Mesodermal cell (in vitro differentiated cells): ENCODE measurements around the gene GSTM2. TPM values are rescaled to one million over a fixed set of nuclear protein-coding genes. Genes with fewer than 3 reads are reported as not detected.

Experiments used
- H3K27ac ChIP-seq: 2 replicates; pipeline ENCODE4 v1.7.0; 2013; ENCODE audit warnings: mild to moderate bottlenecking, low read depth, low read length, moderate library complexity; ENCODE audit not compliant: severe bottlenecking
- H3K36me3 ChIP-seq: 2 replicates; pipeline ENCODE4 v1.7.1; 2013; ENCODE audit warnings: mild to moderate bottlenecking, low read length, moderate library complexity; ENCODE audit not compliant: control insufficient read depth, insufficient read depth
- H3K4me1 ChIP-seq: one replicate; pipeline ENCODE4 v1.7.1; 2013; ENCODE audit warnings: mild to moderate bottlenecking, low read length; ENCODE audit not compliant: insufficient read depth, control insufficient read depth, poor library complexity, severe bottlenecking
- H3K4me3 ChIP-seq: 2 replicates; pipeline ENCODE4 v1.7.0; 2013; ENCODE audit warnings: low read length, control low read depth, mild to moderate bottlenecking; ENCODE audit not compliant: insufficient read depth, poor library complexity, severe bottlenecking; ENCODE audit errors: extremely low read depth
- H3K9me3 ChIP-seq: 2 replicates; pipeline ENCODE4 v1.7.1; 2013; ENCODE audit warnings: mild to moderate bottlenecking, low read length, moderate library complexity; ENCODE audit not compliant: control insufficient read depth
- WGBS, 2 experiments: methylation state at CpG; one replicate each; pipeline ENCODE4 v1.1.5; 2013; ENCODE audit warnings: missing lambda C conversion rate in 2 of 2; ENCODE audit not compliant: insufficient coverage in 2 of 2; 5-methylcytosine and 5-hydroxymethylcytosine counted together
- polyA plus RNA-seq, 2 experiments: library from polyadenylated mRNA; stranded (reverse); fragments of 50-300 nt; gene quantifications; one replicate each; pipeline ENCODE4 v1.2.3, GENCODE V29; 2013

The GSTM2 gene
- 32.4 TPM for polyA plus RNA-seq (2013, experiment 1 of 2)
- 24.8 TPM for polyA plus RNA-seq (2013, experiment 2 of 2)

- Histone ChIP-seq H3K4me3 (peak within 1 kb of the TSS; percentile 31), H3K27ac (no peak within 1 kb of the TSS)
- 0 to 13% methylated on average over 4 to 6 of the region's 22 CpGs for WGBS, 2 experiments
Observed at GRCh38 chr1:109667452-109668122, at the start of gene GSTM2. Gene GSTM2, plus strand, starts transcription at chr1:109668057. Its CDS starts 59 bp downstream, at chr1:109668116.

GRCh38 chr1:109618661-109619575 lies 48.9 kb upstream of the GSTM2 start:
- H3K27ac ChIP-seq, result peak overlapping the region; percentile 88
- peak overlapping the region; percentile 89 for H3K4me3 ChIP-seq
- 48 to 60% methylated on average over 5 to 6 of the region's 9 CpGs for WGBS, 2 experiments
- H3K36me3 ChIP-seq, result peaks cover 3% of the 10 kb centered on the region
- no peaks in the 10 kb centered on the region for H3K9me3 ChIP-seq
- peaks cover 20% of the 10 kb centered on the region for H3K4me1 ChIP-seq

More at GRCh38 chr1:109667452-109668122, at the start of gene GSTM2:
- Histone ChIP-seq H3K36me3 (no peaks in the 10 kb centered on the region), H3K4me1 (no peaks in the 10 kb centered on the region), H3K9me3 (no peaks in the 10 kb centered on the region)

- Histone ChIP-seq H3K4me3 (peak within 1 kb of the TSS; percentile 89), H3K4me1 (peaks cover 20% of the 10 kb centered on the region), H3K36me3 (peaks cover 3% of the 10 kb centered on the region), H3K27ac (peak within 1 kb of the TSS; percentile 88), H3K9me3 (no peaks in the 10 kb centered on the region)
- 1% methylated on average over 33 to 43 of the region's 47 CpGs for WGBS, 2 experiments
Observed at GRCh38 chr1:109619576-109620400, 48.1 kb upstream of the GSTM2 start, which contains the start of the genes AMPD2 and GNAT2. Gene AMPD2, plus strand, starts transcription at chr1:109619837. Its CDS starts 1,339 bp downstream, at chr1:109621176. Gene GNAT2, minus strand, starts transcription at chr1:109619616. Its CDS starts 6,746 bp downstream, at chr1:109612870.

GRCh38 chr1:109620401-109620791 lies 47.5 kb upstream of the GSTM2 start:
- Histone ChIP-seq H3K27ac (peak overlapping the region; percentile 88), H3K9me3 (no peaks in the 10 kb centered on the region), H3K4me3 (peak overlapping the region; percentile 89), H3K4me1 (peaks cover 24% of the 10 kb centered on the region), H3K36me3 (peaks cover 3% of the 10 kb centered on the region)
- 0% methylated on average over 2 to 6 of the region's 9 CpGs for WGBS, 2 experiments

DNA sequence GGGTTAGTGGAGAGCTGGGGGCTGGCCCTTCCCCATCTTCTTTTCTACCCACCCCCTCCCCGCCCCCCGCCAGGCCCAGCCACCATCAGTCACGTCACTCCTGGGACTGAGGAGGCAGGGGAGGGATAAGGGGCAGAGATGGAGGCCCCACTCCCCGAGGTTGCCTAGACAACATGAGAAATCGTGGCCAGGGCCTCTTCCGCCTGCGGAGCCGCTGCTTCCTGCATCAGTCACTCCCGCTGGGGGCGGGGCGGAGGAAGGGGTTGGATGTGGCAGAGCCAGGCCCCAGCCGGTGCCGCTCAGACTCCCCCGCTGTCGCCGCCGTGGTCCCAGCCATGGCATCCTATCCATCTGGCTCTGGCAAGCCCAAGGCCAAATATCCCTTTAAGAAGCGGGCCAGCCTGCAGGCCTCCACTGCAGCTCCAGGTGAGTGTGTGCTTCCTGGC lies 47.0 kb upstream of the GSTM2 start:
- H3K4me1 ChIP-seq, result peaks cover 28% of the 10 kb centered on the region
- H3K36me3 ChIP-seq, result peaks cover 6% of the 10 kb centered on the region
- 1% methylated on average over 8 to 13 of the region's 18 CpGs for WGBS, 2 experiments
- H3K27ac ChIP-seq, result peak overlapping the region; percentile 88
- H3K9me3 ChIP-seq, result no peaks in the 10 kb centered on the region
- peak overlapping the region; percentile 89 for H3K4me3 ChIP-seq

DNA sequence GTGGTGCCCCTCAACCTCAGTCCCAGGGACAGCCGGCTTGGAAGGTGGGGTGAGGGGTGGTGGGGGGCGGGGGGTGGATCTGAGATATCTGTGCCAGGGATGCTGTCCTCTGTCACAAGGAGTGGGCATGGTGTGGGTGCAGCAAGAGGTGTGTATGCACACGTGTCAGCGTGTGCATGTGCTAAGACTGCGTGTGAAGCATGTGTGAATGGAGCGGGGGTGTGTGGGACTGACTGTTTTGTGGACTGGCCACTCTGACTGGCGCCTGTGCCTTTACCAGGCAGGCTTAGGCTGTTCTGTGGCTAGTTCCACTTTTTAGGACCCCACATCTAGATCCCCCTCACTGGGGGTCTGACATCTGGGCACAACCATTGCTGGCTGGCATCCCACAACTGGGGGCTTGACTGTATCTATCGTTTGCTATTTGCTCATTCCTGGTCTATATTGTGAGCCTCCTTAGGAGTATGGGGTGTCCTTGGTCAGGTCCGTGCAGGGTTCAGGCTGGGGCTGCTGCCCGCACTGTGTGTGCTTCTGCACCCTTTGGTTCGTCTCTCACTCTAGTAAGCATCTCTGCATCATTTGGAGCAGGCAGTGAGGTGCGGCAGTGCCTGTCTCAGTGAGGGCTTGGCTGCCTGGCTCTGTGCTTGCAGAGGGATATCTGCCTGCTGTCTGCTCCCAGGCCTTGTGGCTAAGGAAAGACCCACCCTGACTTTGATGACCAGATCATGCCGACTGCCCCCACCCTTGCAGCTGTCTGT lies 46.3 kb upstream of the GSTM2 start:
- 81 to 85% methylated on average over 9 to 10 of the region's 13 CpGs for WGBS, 2 experiments

DNA sequence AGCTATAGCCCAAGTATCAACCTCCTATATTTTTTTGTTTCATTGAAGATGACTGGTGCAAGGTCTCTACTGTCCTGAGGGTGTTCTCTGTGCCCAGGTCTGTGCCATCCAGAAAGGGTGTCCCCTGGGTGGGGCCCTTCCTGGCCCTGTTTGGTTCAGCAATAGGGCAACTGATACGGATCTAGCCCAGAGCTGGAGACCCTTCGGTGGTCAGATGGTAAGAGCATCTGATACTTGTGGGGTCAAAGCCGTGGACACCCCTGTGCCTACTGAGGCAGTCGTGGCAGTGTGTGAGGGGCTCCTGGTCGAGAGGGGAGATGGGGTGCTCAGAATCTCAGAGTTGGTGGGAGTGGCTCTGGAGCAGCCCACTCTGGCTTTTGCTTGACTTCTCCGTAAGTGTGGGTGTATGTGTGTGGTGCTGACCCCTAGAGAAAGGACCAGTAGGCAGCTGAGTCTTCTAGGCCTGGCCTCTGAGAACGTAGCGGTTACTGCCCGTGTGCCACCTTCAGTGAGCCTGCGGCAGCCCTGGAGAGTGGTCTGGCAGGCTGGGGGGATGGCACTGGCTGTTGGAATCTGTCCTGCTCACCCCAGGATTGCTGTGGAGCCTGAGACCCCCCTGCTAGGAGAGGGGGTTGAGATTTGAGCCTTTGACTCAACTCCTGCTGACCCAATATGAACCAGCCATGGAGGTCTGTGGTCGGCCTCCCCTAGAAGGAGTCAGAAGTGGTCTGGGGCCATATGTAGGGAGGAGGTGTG lies 45.5 kb upstream of the GSTM2 start:
- no peak overlapping the region for H3K27ac ChIP-seq
- peaks cover 20% of the 10 kb centered on the region for H3K36me3 ChIP-seq
- peaks cover 20% of the 10 kb centered on the region for H3K4me1 ChIP-seq
- 95 to 99% methylated on average over 7 to 10 of the region's 11 CpGs for WGBS, 2 experiments
- no peaks in the 10 kb centered on the region for H3K9me3 ChIP-seq
- no peak overlapping the region for H3K4me3 ChIP-seq

More for the DNA sequence above, 46.3 kb upstream of the GSTM2 start:
- Histone ChIP-seq H3K4me3 (peak overlapping the region; percentile 89), H3K9me3 (no peaks in the 10 kb centered on the region), H3K4me1 (peaks cover 28% of the 10 kb centered on the region), H3K36me3 (peaks cover 12% of the 10 kb centered on the region), H3K27ac (no peak overlapping the region)

GRCh38 chr1:109622895-109623294 lies 45.0 kb upstream of the GSTM2 start:
- peaks cover 14% of the 10 kb centered on the region for H3K4me1 ChIP-seq
- whole genome bisulfite sequencing, 2 experiments, result 80 to 100% methylated on average over 1 to 2 of the region's 3 CpGs
- no peaks in the 10 kb centered on the region for H3K9me3 ChIP-seq
- H3K4me3 ChIP-seq, result no peak overlapping the region
- no peak overlapping the region for H3K27ac ChIP-seq
- peaks cover 26% of the 10 kb centered on the region for H3K36me3 ChIP-seq

GRCh38 chr1:109623601-109624161 lies 44.2 kb upstream of the GSTM2 start:
- Histone ChIP-seq H3K27ac (no peak overlapping the region), H3K36me3 (peaks cover 34% of the 10 kb centered on the region), H3K9me3 (no peaks in the 10 kb centered on the region), H3K4me1 (peaks cover 14% of the 10 kb centered on the region), H3K4me3 (no peak overlapping the region)
- WGBS, 2 experiments, result 87 to 93% methylated on average over 11 of the region's 11 CpGs
